GM19025 (cell line): Measurements from ENCODE around the gene RASA4B.
"Not testable (repeated sequence)": the region's sequence is repeated elsewhere in the genome, so short reads cannot be mapped to it uniquely, and the experiment has no call there.

ENCODE experiments used
- ATAC-seq: cut with Tn5 transposase; IDR thresholded peaks from one replicate; pipeline ENCODE4 v1.9.1; 2021; ENCODE audit warnings: mild to moderate bottlenecking, low read depth, moderate library complexity; ENCODE audit not compliant: unreplicated experiment

Gene RASA4B

DNA sequence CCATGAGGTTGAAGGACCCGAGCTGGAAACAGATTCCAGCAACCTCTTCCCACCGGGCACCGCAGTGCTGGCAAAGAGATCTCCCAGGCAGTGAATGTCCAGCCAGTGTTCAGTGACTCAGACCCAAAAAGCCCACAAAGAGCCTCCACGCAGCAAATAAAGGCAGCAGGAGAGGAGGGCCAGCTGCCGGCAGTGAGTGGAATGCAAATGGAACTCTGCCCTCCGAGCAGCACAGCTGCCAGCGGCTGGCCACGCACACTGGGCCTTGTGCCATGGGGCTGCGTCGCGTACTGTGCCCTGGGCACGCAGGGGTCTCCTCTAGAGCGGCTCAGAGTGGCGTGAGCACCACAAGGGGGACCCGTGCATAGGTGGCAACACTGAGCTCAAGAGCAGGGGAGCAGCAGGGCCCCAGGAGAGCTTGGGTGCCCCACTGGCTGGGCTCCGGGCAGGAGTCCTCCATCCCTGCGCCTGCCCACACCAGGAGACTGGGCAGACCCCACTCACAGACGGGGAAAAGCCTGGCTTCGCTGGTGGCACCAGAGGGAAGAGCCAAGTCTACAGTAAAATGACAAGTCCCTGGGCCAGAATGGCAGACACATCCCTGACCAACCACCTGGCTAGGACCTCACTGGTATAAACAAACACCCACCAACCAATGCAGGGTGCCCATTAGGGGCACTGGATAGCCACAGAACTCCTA, 42.7 kb downstream of the RASA4B start:
- not testable (repeated sequence) for ATAC-seq

DNA sequence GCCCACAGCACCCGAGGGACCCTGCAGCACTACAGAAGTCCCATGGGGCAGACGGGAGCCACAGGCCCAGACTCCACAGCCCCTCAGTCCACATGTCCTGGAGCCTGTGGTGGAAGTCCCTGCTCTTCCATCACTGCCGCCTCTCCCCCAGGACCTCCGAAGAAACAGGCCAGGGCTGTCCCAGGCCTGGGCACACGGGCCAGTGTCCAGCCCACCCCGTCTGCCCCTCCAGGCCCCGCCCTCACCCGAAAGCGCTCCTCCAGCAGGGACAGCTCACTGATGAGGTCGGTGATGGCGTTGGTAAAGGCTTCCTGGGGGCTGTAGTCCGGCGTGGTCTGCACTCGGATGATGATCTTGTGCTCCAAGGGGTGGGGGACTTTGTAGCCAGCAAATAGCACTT, 43.5 kb downstream of the RASA4B start:
- ATAC-seq, result not testable (repeated sequence)

DNA sequence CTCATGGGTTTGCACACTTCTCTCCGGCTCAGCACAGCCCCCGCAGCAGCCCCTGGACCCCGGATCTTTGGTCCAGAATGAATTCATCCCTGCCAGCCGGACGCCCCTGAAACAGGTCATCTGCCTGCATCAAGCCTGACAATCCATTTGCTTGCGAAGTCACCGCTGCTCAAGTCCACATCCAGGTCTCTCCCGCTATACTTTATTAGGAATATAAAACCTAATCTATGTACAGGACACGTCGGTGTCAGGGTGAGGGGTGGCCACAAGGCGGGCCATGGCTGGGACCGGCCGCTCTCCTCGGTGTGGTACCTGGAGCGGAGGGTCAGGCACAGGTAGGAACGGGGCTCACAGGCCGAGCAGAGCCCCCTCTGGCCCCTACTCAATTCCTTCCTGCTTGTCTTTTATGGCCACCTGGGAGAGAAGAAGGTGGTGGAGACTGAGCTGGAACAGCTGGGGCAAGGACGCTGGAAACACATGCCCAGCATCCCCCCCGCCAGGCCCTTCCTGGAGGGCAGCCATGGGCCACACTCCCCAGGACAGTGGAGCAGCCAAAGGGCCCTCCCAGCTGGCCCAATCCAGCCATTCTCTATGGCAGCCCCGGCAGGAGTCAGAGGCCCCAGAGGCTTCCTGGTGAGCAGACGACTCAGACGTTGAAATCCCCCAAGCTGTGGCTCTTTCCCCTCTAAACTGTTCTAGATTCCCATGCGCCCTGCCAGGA, 44.1 kb downstream of the RASA4B start:
- no peak for ATAC-seq

DNA sequence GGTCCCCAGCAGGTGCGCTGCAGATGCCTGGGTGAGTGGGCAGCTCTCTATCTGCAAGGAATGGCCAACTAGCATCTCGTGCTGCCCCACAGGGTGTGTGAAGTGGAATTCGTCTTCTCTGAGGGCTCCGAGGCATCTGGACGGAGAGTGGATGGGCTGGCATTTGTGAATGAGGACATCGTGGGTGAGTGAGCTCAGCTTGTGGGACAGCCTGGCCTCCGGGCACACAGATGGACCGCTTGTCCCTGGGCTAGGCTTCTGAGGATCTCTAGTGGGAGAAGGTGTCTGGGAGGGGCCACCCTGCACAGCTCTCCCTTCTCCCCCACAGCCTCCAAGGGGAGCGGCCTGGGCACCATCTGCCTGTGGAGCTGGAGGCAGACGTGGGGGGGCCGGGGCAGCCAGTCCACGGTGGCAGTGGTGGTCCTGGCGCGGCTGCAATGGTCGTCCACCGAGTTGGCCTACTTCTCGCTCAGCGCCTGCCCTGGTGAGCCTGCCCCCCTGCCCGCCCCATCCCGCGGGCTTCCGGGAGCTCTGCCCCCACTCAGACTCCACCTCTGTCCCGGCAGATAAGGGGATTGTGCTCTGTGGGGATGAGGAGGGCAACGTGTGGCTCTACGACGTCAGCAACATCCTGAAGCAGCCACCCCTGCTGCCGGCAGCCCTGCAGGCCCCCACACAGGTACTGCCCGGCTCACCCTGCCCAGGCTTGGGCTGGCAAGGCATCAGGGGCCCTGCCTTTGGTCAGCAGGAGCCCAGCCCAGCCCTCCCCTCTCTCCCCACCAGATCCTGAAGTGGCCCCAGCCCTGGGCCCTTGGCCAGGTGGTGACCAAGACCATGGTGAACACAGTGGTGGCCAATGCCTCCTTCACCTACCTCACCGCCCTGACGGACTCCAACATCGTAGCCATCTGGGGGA, 45.2 kb downstream of the RASA4B start:
- no peak for ATAC-seq

DNA sequence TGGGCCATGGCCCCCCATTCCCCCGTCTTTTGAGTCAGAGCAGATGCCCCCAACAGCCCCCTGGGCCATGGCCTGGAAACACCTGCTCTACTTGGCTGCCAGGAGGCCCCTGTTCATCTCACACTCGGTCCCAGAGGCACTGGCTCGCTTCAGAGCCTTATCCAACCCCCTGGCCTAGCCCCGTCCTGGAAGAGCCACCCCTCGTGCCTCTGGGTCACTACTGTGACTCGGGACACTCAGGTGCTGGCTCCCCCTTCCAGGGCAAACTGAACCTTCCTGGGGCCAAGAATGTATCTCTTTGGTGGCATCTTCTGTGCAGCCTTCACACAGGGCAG, 45.8 kb downstream of the RASA4B start:
- ATAC-seq, result no peak

GRCh38 chr7:102469972-102470825, 47.4 kb downstream of the RASA4B start:
- no peak for ATAC-seq

DNA sequence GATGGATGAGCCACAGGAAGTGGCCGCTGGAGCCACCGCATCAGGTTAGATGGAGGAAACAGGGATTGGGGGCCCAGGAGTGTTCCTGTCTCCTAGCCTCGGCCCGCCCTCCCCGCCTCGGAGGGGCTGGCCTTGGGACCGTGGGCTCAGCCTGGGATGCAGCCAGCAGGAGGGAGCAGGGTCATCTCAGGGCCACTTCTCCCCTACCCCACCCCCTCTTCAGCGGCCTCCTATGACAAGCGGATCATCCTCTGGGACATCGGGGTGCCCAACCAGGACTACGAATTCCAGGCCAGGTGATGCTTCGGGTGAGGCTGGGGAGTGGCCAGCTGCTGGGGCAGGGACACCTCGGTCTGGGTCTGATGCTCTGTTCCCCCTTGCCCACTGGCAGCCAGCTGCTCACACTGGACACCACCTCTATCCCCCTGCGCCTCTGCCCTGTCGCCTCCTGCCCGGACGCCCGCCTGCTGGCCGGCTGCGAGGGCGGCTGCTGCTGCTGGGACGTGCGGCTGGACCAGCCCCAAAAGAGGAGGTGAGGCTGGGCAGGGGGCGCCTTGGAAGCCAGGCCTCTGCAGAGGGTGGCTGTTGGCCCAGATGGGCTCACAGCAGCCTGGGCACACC, 48.1 kb downstream of the RASA4B start:
- ATAC-seq, result no peak

DNA sequence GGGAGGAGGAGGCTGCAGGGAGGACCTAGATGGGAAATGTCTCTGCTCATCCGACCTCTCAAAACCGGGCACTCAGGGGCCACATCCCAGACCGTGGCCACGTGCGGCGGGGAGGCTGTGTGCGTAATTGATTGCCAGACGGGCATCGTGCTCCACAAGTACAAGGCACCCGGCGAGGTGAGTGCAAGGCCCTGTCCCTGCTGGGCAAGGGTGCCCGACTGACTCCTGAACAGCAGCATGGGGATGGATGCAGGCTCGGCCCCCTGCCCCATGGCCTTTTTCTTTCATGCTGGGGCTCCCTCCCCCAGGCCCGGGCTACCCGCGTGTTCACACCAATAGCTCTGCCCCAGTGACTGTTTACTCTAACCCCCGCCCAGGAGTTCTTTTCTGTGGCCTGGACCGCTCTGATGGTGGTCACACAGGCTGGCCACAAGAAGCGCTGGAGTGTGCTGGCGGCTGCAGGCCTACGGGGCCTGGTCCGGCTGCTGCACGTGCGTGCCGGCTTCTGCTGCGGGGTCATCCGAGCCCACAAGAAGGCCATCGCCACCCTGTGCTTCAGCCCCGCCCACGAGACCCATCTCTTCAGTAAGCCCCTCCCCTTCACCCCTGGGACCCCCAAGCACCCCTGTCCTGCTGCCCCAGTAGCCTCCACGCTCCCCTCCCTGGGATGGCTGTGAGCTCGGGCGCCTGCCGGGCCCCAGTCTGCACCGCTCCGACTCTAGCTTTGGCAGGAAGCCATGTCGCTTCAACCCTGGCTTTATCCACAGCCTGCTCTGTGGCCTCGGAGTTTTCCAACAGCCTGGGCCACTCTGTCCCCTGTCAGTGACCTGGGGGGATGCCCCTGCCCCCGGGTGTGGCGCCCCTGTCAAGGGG, 48.9 kb downstream of the RASA4B start:
- no peak for ATAC-seq

DNA sequence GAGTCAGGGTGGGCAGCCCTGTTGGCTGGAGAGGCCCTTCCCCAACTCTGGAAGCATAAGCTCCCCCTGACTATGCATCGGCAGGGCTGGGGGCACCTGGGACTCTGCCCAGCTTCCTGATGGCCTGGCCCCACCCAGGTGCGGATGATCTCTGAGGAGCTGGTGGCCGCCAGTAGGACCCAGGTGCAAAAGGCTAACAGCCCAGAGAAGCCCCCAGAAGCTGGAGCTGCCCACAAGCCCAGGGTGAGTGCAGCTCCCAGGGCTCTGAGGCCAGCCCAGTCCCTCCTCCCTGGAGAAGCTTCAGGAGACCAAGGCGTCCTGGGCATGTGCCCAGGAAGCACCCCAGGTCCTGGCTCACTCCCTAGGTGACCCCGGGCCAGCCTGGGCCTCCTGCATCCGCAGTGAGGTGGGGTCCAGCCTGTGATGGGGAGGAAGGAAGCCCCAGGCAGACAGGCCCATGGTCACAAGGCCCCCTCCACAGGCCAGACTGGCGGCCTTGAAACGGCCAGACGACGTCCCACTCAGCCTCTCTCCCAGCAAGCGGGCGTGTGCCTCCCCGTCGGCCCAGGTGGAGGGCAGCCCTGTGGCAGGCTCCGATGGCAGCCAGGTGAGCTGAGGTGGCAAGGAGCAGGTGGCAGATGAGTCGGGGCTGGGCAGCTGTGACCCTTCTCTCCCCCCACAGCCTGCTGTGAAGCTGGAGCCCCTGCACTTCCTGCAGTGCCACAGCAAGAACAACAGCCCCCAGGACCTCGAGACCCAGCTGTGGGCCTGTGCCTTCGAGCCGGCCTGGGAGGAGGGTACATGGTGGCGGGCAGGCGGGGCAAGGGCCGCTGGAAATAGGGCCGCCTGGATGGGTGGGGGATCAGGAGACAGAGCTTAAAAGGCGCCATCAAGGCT, 49.7 kb downstream of the RASA4B start:
- ATAC-seq, result no peak

DNA sequence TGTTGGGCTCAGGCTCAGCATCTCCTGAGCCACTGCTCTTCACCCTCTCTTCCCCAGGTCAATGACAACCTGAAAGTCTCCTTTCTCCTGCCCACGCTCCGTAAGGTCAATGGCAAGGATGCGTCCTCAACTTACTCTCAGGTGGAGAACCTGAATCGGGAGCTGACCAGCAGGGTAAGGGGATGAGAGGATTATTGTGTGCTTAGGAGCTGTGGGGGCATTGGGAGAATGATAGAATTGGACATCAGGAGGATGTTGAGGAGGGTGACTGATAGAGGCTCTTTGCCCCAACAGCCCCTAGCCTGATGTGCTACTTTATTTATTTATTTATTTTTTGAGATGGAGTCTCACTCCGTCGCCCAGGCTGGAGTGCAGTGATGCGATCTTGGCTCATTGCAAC, 51.5 kb downstream of the RASA4B start:
- ATAC-seq, result no peak

DNA sequence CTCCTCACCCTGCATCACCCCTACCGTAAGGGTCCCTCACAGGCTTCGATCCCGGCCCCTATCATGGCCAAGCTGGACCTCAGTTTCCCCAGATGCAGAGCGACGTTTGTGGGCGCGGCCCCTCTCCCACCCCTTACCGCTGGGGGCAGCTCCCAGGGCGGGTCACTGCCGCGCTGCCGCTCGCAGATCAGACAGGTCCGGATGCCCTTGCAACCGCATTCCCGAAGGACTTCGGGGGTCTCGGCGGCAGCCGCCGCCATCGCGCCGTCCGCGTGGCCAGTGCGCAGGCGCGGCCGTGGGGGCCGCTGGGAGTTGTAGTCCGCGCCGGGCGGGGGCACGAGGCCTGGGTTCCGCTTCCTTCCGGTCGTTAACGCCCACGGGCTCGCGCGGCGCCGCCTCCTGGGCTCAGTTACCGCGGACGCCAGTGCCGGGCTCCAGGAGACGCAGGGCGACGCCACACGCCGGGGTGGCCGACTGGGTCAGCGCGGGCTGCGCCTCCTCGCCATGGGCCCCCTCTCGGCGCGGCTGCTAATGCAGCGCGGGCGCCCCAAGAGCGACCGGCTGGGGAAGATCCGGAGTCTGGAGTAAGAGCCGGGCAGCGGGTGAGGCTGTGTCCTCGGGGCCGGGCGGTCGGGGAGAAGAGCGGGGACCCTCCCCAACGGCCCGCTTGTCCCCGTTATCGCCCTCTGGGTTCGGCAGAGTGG, 52.8 kb downstream of the RASA4B start, which contains the start of the genes ALKBH4 and LRWD1:
ALKBH4 (minus strand) TSS at position 287 of the 704 bp plus-strand sequence; CDS start at position 260, 27 bp downstream.
LRWD1 (plus strand) TSS at position 408 of the 704 bp plus-strand sequence; CDS start at position 505, 97 bp downstream.
- ATAC-seq, result peak; percentile 87

- ATAC-seq, result no peak
Measured at GRCh38 chr7:102463841-102464576, 53.6 kb downstream of the RASA4B start.

DNA sequence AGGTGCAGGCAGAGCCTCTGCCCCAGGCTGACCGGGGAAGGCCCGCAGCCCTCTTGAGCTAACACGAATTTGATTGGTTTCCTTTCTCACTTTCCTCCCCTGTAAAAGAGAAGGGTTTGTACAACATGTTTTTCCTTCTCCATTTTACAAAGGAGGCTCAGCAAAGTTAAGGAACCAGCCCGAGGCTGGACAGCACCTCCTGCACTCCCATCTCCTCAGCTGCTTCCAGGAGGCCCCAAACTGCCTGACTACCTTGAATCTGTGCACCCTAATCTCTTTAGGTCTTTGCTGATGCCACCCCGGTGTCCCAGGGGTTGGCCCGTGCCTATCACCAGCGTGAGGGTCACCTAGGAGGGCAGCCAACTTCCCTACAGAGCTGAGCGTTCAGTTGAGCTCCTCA, 57.1 kb downstream of the RASA4B start:
- no peak for ATAC-seq

GRCh38 chr7:102459221-102459844, 58.2 kb downstream of the RASA4B start:
- ATAC-seq, result no peak

DNA sequence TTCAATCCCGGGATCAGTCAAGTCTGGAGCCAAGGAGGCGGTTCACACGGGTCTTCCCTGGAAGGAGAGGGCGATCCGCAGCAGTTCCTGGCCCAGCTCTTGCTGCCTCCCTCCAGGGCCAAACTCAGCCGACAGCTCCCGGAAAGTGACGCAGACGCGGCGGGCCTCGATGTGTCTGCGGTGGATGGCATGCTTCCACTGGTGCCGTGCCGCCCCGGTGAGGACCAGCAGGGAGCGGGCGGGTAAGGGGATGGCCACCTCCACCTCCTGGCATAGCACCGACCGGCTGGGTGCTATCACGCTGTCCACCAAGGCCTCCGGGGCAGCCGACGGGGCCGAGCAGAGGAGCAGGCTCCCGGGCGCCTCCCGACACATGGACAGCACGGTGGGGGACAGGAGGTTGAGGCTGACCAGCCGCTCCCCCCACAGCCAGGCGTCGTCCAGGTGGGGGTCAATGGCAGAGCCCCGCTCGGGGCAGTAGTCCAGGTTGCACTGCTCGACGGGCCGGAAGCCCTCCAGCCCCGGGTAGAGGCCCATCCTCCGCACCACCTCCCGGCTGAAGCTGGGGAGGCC, 60.1 kb downstream of the RASA4B start:
- no peak for ATAC-seq

DNA sequence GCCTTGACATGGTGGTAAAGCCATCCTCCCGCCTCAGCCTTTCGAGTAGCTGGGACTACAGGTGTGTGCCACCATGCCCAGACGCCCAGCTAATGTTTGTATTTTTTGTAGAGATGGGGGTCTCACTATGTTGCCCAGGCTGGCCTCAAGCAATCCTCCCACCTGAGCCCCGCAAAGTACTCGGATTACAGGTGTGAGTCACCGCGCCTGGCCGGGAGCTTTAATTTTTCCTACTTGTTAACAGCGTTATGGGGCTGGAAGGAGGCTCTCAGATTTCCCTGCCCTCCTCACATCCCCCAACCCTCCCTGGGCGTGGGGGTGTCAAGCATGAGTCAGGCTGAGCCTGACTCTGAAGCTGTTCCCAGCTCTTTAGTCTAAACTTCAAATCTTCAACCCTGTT, 61.2 kb downstream of the RASA4B start:
- no peak for ATAC-seq
